Stimulated activated CD4-positive, alpha-beta T cell treated with anti-CD3 and anti-CD28 coated beads, Interleukin-15, amount 100 ng/mL, for 1 hour (primary cell): ENCODE results near the gene MESD.

Experiments
- DNase-seq, 2 donors: peaks; one replicate each; pipeline ENCODE4 v3.0.0-alpha.2; 2020; ENCODE audit warnings: low read depth in 1 of 2, low spot score in 1 of 2

Gene MESD

DNA sequence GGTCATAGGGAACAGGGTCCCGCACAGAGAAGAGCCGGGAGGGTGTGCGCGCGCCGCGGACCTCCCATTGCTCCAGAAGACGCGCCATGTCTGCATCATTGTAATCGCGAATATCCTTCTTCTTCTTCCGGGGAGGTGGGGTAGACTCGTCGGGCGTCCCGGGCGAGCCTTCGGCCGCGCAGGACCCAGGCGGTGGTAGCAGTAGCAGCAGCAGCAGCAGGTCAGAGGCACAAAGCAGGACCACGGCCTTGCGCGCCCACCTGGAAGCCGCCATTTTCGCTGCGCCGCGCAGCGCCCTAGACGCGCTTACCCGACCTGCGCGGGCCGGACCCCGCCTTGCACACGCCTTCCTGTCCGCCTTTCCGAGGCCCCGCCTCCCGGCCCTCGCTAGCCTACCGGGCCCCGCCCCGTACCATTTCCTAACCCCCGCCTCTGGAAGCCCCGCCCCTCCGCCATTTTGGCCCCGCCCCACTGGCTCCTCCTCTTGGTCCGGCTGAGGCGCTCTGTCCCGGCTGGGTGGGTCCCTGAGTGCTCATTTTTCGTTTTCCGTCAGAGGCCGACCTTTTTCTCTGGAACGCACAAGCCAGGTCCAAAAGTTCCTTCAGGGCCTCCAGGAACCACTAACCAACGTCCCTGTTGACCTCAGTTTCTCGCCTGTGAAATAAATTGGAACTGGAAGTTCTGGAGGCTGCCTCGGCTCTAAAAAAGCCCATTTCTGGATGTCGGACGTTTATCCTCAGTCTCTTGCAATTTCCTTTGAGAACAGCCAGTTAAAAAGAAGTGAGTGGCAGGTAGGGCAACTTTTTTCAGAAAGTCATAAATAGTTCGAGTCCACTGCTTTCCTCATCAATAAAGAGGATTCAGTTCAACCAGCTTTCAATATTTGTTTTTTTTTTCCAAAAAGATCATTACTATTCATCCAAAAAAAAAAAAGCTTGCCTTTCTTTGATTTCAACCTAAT is at the start of gene MESD:
Gene MESD, minus strand, starts transcription at position 302 of the 961 bp plus-strand sequence. Its CDS starts 28 bp downstream, at position 274.
- peak; percentile 95 to 99 for DNase-seq

DNA sequence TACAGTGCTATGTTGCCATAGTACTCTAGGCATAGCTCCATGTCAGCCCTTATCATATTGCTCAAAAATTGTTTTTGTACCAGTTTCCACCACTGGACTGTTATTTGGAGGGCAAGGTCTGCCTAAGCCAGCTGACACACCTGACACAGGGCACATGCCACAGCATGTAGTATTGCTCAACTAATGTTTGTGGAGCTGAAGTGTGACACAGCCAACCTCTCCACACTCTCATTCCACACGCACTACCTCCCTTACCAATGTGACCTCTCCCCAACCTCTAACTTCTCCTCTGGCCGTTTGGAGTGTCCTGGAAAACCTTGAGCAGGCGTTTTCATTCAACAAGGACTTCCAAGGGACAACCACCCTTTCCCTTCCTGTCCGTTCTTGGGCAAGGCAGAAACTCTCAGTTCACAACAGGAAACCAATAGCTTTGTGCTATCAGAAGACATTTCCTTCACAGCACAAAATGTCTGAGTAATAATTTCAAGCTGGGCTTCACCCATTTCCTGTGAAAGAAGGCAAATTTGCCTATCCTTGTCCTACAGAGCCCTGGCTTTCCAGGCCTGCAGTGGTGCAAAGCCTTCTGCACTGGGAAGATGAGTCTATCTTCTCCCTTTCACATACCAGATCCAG is 49.5 kb upstream of the MESD start:
- DNase-seq, result no peak

DNA sequence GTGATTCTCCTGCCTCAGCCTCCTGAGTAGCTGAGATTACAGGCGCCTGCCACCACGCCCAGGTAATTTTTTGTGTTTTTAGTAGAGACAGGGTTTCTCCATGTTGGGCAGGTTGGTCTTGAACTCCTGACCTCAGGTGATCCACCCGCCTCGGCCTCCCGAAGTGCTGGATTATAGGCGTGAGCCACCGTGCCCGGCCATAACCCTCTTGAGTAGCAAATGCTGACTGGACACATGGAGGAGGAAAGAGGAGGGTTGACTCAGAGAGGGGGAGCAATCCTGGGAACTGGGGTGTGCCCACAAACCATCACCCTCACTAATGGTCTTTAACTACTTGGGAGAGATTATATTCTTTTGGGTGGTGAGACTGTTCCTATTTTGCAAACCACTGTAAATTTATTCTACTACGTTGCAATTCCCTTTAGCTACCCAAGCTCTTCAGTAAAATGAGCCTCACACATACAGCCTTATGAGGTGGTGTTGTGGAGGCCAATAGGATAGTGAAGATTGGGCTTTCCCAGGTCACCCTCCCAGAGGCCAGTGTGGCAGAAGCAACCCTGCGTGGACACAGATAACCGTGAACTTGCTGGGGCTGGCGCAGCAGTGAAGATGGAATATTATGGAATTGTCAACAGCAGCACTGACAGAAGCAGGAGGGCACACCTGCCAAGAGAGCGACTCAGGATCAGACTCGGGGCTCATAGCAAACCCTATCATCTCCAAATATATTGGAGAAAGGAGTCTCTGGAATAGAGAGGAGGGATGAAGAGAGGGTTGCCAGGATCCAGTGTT is 48.5 kb upstream of the MESD start:
- no peak for DNase-seq

DNA sequence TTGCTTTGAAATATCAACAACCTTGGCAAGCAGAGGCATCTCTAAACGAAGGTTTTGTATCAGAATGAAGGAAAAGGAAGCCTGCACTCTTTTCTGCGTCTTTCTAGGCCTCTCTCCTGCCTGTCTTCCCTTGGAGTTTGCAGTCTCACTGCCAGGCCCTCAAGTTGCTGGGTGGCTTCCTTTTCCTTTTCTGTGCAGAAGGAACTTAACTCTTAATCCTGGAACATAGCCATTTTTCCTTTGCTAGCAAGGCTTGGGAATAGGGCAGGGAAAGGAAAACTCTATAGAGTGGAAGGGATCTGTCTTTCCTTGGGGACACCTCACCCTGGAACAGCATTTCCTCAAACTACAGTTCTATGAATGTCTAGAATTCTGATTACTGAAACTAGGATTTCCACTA is 43.9 kb upstream of the MESD start:
- DNase-seq, result no peak

GRCh38 chr15:81032818-81033217 is 43.2 kb upstream of the MESD start:
- no peak for DNase-seq

DNA sequence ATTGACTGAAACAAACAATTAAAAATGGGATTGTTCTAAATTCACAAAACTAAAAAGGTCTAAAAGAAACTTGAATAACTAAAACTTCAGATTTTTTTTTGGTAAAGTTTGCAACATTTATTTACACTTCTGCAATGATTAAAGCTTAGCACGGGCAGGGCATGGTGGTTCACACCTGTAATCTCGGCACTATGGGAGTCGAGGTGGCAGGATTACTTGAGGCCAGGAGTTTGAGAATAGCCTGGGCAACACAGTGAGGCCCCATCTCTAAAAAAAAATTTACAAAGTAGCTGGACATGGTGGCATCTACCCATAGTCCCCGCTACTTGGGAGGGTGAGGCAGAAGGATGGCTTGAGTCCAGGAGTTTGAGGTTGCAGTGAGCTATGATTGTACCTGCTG is 42.7 kb upstream of the MESD start:
- no peak for DNase-seq

DNA sequence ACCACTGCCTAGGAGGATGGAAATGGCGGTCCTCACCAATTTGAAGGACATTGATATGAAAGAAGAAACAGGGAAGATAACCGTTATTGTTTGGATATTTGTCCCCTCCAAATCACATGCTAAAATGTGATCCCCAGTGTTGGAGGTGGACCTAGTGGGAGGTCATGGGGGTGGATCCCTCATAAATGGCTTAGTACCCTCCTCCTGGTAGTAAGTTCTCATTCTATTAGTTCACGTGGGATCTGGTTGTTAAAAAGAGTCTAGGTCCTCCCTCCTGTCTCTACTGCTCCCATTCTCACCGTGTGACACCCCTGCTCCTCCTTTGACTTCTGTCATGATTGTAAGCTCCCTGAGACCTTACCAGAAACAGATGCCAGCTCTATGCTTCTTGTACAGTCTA is 41.6 kb upstream of the MESD start:
- DNase-seq, result no peak

DNA sequence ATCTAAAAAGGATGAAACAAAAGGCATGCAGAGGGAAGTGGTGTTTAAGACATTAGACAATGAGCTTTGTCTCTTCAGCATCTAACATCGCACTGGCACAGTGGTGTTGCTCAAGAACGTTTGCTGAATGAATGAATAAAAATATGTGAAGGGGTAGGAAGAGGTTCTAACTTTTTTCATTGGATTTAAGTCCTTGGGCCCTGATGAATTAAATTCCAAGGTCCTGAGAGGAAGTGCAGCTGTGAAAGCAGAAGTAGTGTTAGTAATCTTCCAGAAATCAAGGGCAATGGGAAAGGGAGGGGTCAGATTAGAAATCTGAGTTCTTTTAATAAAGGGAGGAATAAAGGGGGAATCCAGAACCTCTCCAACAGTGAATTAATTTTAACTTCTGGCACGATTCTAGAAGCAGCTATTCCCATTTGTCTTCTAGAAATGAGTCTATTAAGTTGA is 40.7 kb upstream of the MESD start:
- no peak for DNase-seq

- no peak for DNase-seq
Measured at GRCh38 chr15:81029414-81030300, 40.0 kb upstream of the MESD start.

- no peak for DNase-seq
Measured at GRCh38 chr15:81026836-81027599, 37.4 kb upstream of the MESD start.

GRCh38 chr15:81025721-81026370 is 36.2 kb upstream of the MESD start:
- DNase-seq, result no peak

- no peak for DNase-seq
Measured at GRCh38 chr15:81024936-81025335, 35.3 kb upstream of the MESD start.

- no peak for DNase-seq
Measured at GRCh38 chr15:81024265-81024872, 34.8 kb upstream of the MESD start.

GRCh38 chr15:81023483-81024264 is 34.1 kb upstream of the MESD start:
- DNase-seq, result no peak

DNA sequence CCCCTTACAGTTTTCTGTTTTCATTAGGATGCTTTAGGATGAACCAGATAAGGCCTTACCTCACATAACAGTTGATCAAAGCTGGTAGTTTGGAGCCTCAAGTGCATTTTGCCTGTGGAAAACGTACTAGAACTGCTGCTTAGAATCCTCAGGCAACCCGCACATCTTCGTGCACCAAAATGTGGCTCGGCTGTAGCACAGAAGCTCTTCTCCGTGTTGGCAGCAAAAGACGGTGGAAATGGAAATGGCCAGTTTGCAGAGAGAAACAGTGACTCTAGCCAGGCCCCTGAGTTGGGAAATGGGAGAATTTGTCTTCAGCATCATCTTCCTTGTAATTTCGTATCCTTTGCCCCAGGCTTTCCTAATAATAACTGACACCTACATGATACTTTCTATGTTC is 31.7 kb upstream of the MESD start:
- DNase-seq, result no peak

- no peak for DNase-seq
Measured at GRCh38 chr15:81018197-81018596, 28.6 kb upstream of the MESD start.

- no peak for DNase-seq
Measured at GRCh38 chr15:81016489-81017068, 27.0 kb upstream of the MESD start.
